H1 (cell line): ENCODE measurements around the gene BRD9. TPM values are rescaled to one million over a fixed set of nuclear protein-coding genes. Genes with fewer than 3 reads are reported as not detected.

ENCODE experiments used
- CTCF ChIA-PET: fragments of 300-600 bp; sonication (Branson Sonifier 250); formaldehyde crosslinking; loops from one replicate; lab custom pipeline; 2021; ENCODE audit not compliant: partially characterized antibody; lab: Charles Lee
- POLR2A ChIA-PET: fragments of 300-600 bp; sonication (Branson Sonifier 250); formaldehyde crosslinking; loops from one replicate; lab custom pipeline; 2021; ENCODE audit warnings: inconsistent platforms; ENCODE audit not compliant: partially characterized antibody; lab: Charles Lee
- DNase-seq, 2 experiments: peaks; one replicate each; pipeline versions ENCODE4 v3.0.0 to v3.0.0-alpha.2; 2010 to 2022; ENCODE audit warnings: low spot score in 2 of 2, low read depth in 1 of 2, mixed read lengths in 1 of 2
- FAIRE-seq: peaks from 2 replicates; lab custom pipeline; 2011; peaks lifted over from hg19 to GRCh38; lab: Jason Lieb, UNC
- H2AFZ ChIP-seq: 2 replicates; pipeline ENCODE4 v1.8.1; 2012; ENCODE audit warnings: low read length, inconsistent platforms
- H2AK5ac ChIP-seq: 2 replicates; pipeline ENCODE4 v1.6.1; 2013; ENCODE audit warnings: low read depth, low read length
- H2BK120ac ChIP-seq: replicated peaks from 2 replicates; pipeline ENCODE3; 2013; ENCODE audit warnings: low read depth, low read length, inconsistent platforms
- H2BK12ac ChIP-seq: 2 replicates; pipeline ENCODE4 v1.6.1; 2013; ENCODE audit warnings: low read depth, low read length
- H2BK15ac ChIP-seq: 2 replicates; pipeline ENCODE4 v1.6.1; 2013; ENCODE audit warnings: low read length
- H2BK20ac ChIP-seq: 2 replicates; pipeline ENCODE4 v1.6.1; 2013; ENCODE audit warnings: low read length
- H2BK5ac ChIP-seq: 2 replicates; pipeline ENCODE4 v1.6.1; 2013; ENCODE audit warnings: low read depth, low read length
- H3K14ac ChIP-seq: 2 replicates; pipeline ENCODE4 v1.6.1; 2013; ENCODE audit warnings: inconsistent platforms; ENCODE audit not compliant: insufficient read length
- H3K18ac ChIP-seq: 2 replicates; pipeline ENCODE4 v1.6.1; 2013; ENCODE audit warnings: low read length; ENCODE audit errors: extremely low read depth
- H3K23ac ChIP-seq: 2 replicates; pipeline ENCODE4 v1.6.1; 2013; ENCODE audit warnings: inconsistent platforms; ENCODE audit not compliant: insufficient read length
- H3K23me2 ChIP-seq: 2 replicates; pipeline ENCODE4 v1.6.1; 2013; ENCODE audit warnings: low read depth, low read length
- H3K27ac ChIP-seq: 2 replicates; pipeline ENCODE4 v1.6.1; 2011; ENCODE audit warnings: low read depth, low read length, inconsistent platforms
- H3K27me3 ChIP-seq, 4 experiments: replicated peaks in 1 of 4; 1 replicate in 1 of 4; 2 replicates in 3 of 4; pipeline versions ENCODE4 v1.6.1 to v1.8.1; 2011 to 2013; ENCODE audit warnings: low read length in 3 of 4, mild to moderate bottlenecking in 3 of 4, inconsistent platforms in 2 of 4, mixed read lengths in 2 of 4, moderate library complexity in 1 of 4; ENCODE audit not compliant: control insufficient read depth in 3 of 4, insufficient read depth in 3 of 4; ENCODE audit errors: extremely low read depth in 1 of 4
- H3K36me3 ChIP-seq, 4 experiments: 2 replicates each; pipeline versions ENCODE4 v1.6.1 to v1.8.1; 2011 to 2013; ENCODE audit warnings: mild to moderate bottlenecking in 4 of 4, low read length in 3 of 4, moderate library complexity in 2 of 4, control low read depth in 1 of 4, inconsistent platforms in 1 of 4; ENCODE audit not compliant: insufficient read depth in 4 of 4, control insufficient read depth in 2 of 4
- H3K4ac ChIP-seq: replicated peaks from 2 replicates; pipeline ENCODE3; 2013; ENCODE audit warnings: low read length, low read depth, mixed read lengths, inconsistent platforms; ENCODE audit not compliant: insufficient read length
- H3K4me1 ChIP-seq, 4 experiments: replicated peaks in 1 of 4; 1 replicate in 1 of 4; 2 replicates in 3 of 4; pipeline versions ENCODE4 v1.6.1 to v1.8.1; 2011 to 2013; ENCODE audit warnings: low read length in 3 of 4, inconsistent platforms in 2 of 4, mixed read lengths in 1 of 4; ENCODE audit not compliant: insufficient read depth in 4 of 4, control insufficient read depth in 3 of 4
- H3K4me2 ChIP-seq, 2 experiments: 2 replicates each; pipeline versions ENCODE4 v1.6.1 to v1.8.1; 2011 to 2013; ENCODE audit warnings: low read depth in 2 of 2, low read length in 2 of 2, control low read depth in 1 of 2, inconsistent platforms in 1 of 2, mild to moderate bottlenecking in 1 of 2; ENCODE audit not compliant: insufficient read depth in 1 of 2
- H3K4me3 ChIP-seq, 4 experiments: fragments of 200-600, 300-600 bp in 1 of 4; sonication (generic), shearing (Covaris generic), sonication (Bioruptor Twin) in 1 of 4; 2 replicates each; pipeline versions ENCODE4 v1.5.1 to v1.8.1; 2011 to 2016; ENCODE audit warnings: low read length in 4 of 4, low read depth in 3 of 4, control low read depth in 2 of 4, inconsistent platforms in 2 of 4, mild to moderate bottlenecking in 2 of 4, mixed read lengths in 1 of 4, moderate library complexity in 1 of 4; ENCODE audit not compliant: insufficient read depth in 2 of 4; ENCODE audit errors: extremely low read depth in 1 of 4
- H3K56ac ChIP-seq: replicated peaks from 2 replicates; pipeline ENCODE3; 2013; ENCODE audit warnings: low read depth, mild to moderate bottlenecking, mixed read lengths, low read length, inconsistent platforms; ENCODE audit not compliant: insufficient read length
- H3K79me1 ChIP-seq: 2 replicates; pipeline ENCODE4 v1.6.1; 2013; ENCODE audit warnings: low read depth, low read length, control low read depth
- H3K79me2 ChIP-seq, 2 experiments: 2 replicates each; pipeline versions ENCODE4 v1.6.1 to v1.8.1; 2012 to 2013; ENCODE audit warnings: low read length in 2 of 2, mild to moderate bottlenecking in 2 of 2, inconsistent platforms in 1 of 2; ENCODE audit not compliant: insufficient read depth in 2 of 2, control insufficient read depth in 1 of 2
- H3K9ac ChIP-seq, 4 experiments: replicated peaks in 1 of 4; 1 replicate in 1 of 4; 2 replicates in 3 of 4; pipeline versions ENCODE4 v1.6.1 to v1.8.1; 2011 to 2013; ENCODE audit warnings: low read depth in 3 of 4, low read length in 3 of 4, control low read depth in 2 of 4, mild to moderate bottlenecking in 2 of 4, moderate library complexity in 2 of 4, inconsistent platforms in 1 of 4; ENCODE audit errors: extremely low read depth in 1 of 4
- H3K9me3 ChIP-seq, 2 experiments: 2 replicates each; pipeline versions ENCODE4 v1.6.1 to v1.8.1; 2012 to 2013; ENCODE audit warnings: mild to moderate bottlenecking in 2 of 2, moderate library complexity in 2 of 2, control low read depth in 1 of 2, inconsistent platforms in 1 of 2, low read depth in 1 of 2, low read length in 1 of 2, mixed read lengths in 1 of 2; ENCODE audit not compliant: insufficient read depth in 2 of 2
- H4K20me1 ChIP-seq, 2 experiments: replicated peaks in 1 of 2; 2 replicates each; pipeline versions ENCODE3 to v1.8.1; 2011 to 2013; ENCODE audit warnings: inconsistent platforms in 2 of 2, low read length in 2 of 2, mild to moderate bottlenecking in 1 of 2; ENCODE audit not compliant: insufficient read depth in 2 of 2, control insufficient read depth in 1 of 2
- H4K5ac ChIP-seq: 2 replicates; pipeline ENCODE4 v1.6.1; 2013; ENCODE audit warnings: low read length, low read depth, mixed read lengths, inconsistent platforms; ENCODE audit not compliant: insufficient read length
- H4K8ac ChIP-seq: 2 replicates; pipeline ENCODE4 v1.8.0; 2013; ENCODE audit warnings: mild to moderate bottlenecking, moderate library complexity, low read length, inconsistent platforms; ENCODE audit not compliant: insufficient read depth; ENCODE audit errors: extremely low read depth
- H4K91ac ChIP-seq: replicated peaks from 2 replicates; pipeline ENCODE3; 2013; ENCODE audit warnings: low read length, mixed read lengths, inconsistent platforms; ENCODE audit not compliant: insufficient read length
- PHF8 ChIP-seq: fragments of 200-600 bp; sonication (generic); conservative IDR thresholded peaks from 2 replicates; pipeline ENCODE4 v1.7.1; 2012; ENCODE audit warnings: low read depth, mild to moderate bottlenecking, inconsistent platforms, low read length, moderate library complexity
- POLR2A ChIP-seq, 2 experiments: IDR thresholded peaks; 1 replicate in 1 of 2; 2 replicates in 1 of 2; pipeline ENCODE4 v1.6.1; 2011; ENCODE audit warnings: low read depth in 2 of 2, low read length in 2 of 2, mild to moderate bottlenecking in 2 of 2; ENCODE audit errors: control extremely low read depth in 1 of 2
- POLR2AphosphoS5 ChIP-seq: IDR thresholded peaks from 2 replicates; pipeline ENCODE4 v1.6.1; 2011; ENCODE audit warnings: low read depth, low read length
- WGBS, 2 experiments: shearing (Covaris generic) in 1 of 2; methylation state at CpG; one replicate each; pipeline versions ENCODE4 v1.1.6 to v1.1.7; 2013 to 2015; ENCODE audit warnings: low lambda C conversion rate in 2 of 2, mixed read lengths in 2 of 2, inconsistent platforms in 1 of 2, low coverage in 1 of 2, missing lambda C conversion rate in 1 of 2; ENCODE audit not compliant: insufficient replicate concordance in 2 of 2, insufficient coverage in 1 of 2, insufficient read length in 1 of 2; ENCODE audit errors: extremely low coverage in 1 of 2, missing lambda C conversion rate in 1 of 2; 5-methylcytosine and 5-hydroxymethylcytosine counted together
- polyA plus RNA-seq, 7 experiments: library from polyadenylated mRNA; depleted of rRNA in 3 of 7; stranded (reverse) in 5 of 7; unstranded in 2 of 7; fragments of >200 nt in 5 of 7; fragments of 200-250 nt in 2 of 7; gene quantifications; 1 replicate in 5 of 7; 2 replicates in 1 of 7; 4 replicates in 1 of 7; pipeline versions ENCODE4 v1.2.1 to v1.2.3, GENCODE V29; 2011 to 2013; ENCODE audit warnings: missing spikeins in 2 of 7, mixed read lengths in 2 of 7
- total RNA-seq: library from RNA; stranded (reverse); fragmentation: NEBNext Ultra II Directional; extraction: Animal tissue kit (Norgen Biotek cat#: 25700); gene quantifications from 2 replicates; pipeline ENCODE4 v1.2.1, GENCODE V29; 2021

Gene BRD9
- total and polyA plus RNA-seq, 2 of the 8 experiments (the other 6 are each of a cell fraction or from before 2014, with no cell fraction given): 9.3 to 49.4 TPM

- H4K20me1 ChIP-seq: peaks cover 6 to 37% of the 10 kb centered on the region in 2 experiments
- WGBS, 2 experiments: 93% methylated on average over 25 of the region's 25 CpGs; no CpG with 5 or more reads in 1 of the 2 experiments
- DNase-seq (no peak), FAIRE-seq (no peak)
- no peak overlapping the region for H3K14ac ChIP-seq
- CTCF ChIA-PET: interaction anchor here (1.1 to 3.3 kb wide), 3 partner anchors 18 to 61 kb away, joined by 3 to 12 read pairs (median 4); no protein-coding TSS in a partner anchor
- H2BK15ac ChIP-seq: no peak overlapping the region
- no peak overlapping the region for H3K56ac ChIP-seq
- no peaks in the 10 kb centered on the region; a peak in 1 of 7 replicates for H3K4me1 ChIP-seq
- peaks cover 14 to 39% (median 29%) of the 10 kb centered on the region in 4 experiments; a peak in 6 of 8 replicates for H3K36me3 ChIP-seq
- TF ChIP-seq PHF8 (no peak), POLR2AphosphoS5 (peak; percentile 58), POLR2A (IDR thresholded peaks at IDR 0.05; ENCODE audit: control extremely low read depth in 1 of 2, low read depth in 2 of 2, low read length in 2 of 2) (peak in 1 of 2 experiments; percentile 40; a peak in 1 of 3 replicates)
- no peak overlapping the region for H2AK5ac ChIP-seq
- no peaks in the 10 kb centered on the region; the same call in 1 of the 2 replicates for H3K79me1 ChIP-seq
- no peak overlapping the region; the same call in 1 of the 2 replicates for H2BK5ac ChIP-seq
- H4K5ac ChIP-seq: no peak overlapping the region
- H4K91ac ChIP-seq: no peak overlapping the region
- no peak overlapping the region for H3K4me3 ChIP-seq
- H3K27me3 ChIP-seq: no peaks in the 10 kb centered on the region
- no peak overlapping the region for H3K27ac ChIP-seq
- no peak overlapping the region for H3K23ac ChIP-seq
- no peak overlapping the region for H2BK20ac ChIP-seq
- no peak overlapping the region for H2BK12ac ChIP-seq
- no peaks in the 10 kb centered on the region for H3K9me3 ChIP-seq
- no peak overlapping the region for H4K8ac ChIP-seq
- no peak overlapping the region for H3K18ac ChIP-seq
- no peaks in the 10 kb centered on the region; the same call in 1 of the 2 replicates for H3K23me2 ChIP-seq
- no peak overlapping the region for H2BK120ac ChIP-seq
- H3K9ac ChIP-seq: no peak overlapping the region
- H3K79me2 ChIP-seq: peaks cover 0 to 2% of the 10 kb centered on the region in 2 experiments; a peak in 1 of 4 replicates
- H3K4ac ChIP-seq: no peak overlapping the region
- no peak overlapping the region for H3K4me2 ChIP-seq
- POLR2A ChIA-PET: interaction anchor here (0.8 to 6.9 kb wide), 12 partner anchors 10 to 194 kb away, joined by 3 to 46 read pairs (median 4); partner anchors contain the start of genes BRD9, TRIP13 and ZDHHC11
- H2AFZ ChIP-seq: no peak overlapping the region
These were observed 30.0 kb downstream of the BRD9 start for GRCh38 chr5:862367-863243.
